HG02970 (cell line): ENCODE measurements around the gene SCN2A.
"Not testable (repeated sequence)": the region's sequence is repeated elsewhere in the genome, so short reads cannot be mapped to it uniquely, and the experiment has no call there.

Experiments
- ATAC-seq: cut with Tn5 transposase; IDR thresholded peaks from one replicate; pipeline ENCODE4 v1.9.1; 2021; ENCODE audit warnings: mild to moderate bottlenecking, moderate library complexity, moderate number of reproducible peaks; ENCODE audit not compliant: unreplicated experiment, low FRiP score

Gene SCN2A

DNA sequence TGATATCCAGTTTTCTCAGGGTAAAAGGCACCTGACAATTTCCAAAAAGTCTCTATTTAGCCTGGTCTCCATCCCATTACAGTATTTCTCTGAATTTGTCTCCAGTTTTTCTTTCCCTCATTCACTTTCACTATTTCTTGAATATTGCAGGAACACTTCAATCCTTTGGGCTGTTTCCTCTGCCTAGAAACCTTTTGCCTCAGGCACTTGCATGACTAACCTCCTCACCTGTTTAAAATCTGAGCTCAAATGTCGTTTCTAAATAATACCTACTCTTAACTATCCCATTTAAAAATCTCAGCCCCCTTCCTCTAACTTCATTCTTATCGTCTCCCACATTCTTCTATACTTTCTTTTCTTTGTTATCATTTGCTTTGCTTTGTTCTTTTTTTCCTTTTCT is 9.0 kb downstream of the SCN2A start:
- no peak for ATAC-seq

DNA sequence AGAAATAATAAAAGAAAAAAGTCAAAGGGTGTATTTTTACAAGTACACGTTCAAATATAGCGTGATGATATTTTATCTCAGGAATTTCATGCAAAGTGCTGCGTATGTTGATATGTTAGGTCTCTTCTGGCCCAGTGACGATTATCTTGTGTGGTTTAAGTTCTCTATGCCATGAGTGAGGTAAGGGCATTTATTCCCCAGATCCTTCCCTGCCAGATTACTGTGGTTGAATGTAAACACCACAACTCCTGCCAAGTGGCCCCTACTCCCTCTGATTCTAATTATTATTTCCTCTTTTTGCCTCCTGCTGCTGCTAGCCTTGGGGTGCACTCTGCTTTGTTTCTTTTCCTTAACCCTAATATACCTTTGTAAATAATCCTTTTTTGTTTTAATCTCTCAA is 12.2 kb downstream of the SCN2A start:
- no peak for ATAC-seq

- no peak for ATAC-seq
These were observed 14.0 kb downstream of the SCN2A start for GRCh38 chr2:165253178-165253577.

GRCh38 chr2:165256618-165257017 is 17.4 kb downstream of the SCN2A start:
- ATAC-seq: no peak

GRCh38 chr2:165260347-165260746 is 21.1 kb downstream of the SCN2A start:
- ATAC-seq: not testable (repeated sequence)

DNA sequence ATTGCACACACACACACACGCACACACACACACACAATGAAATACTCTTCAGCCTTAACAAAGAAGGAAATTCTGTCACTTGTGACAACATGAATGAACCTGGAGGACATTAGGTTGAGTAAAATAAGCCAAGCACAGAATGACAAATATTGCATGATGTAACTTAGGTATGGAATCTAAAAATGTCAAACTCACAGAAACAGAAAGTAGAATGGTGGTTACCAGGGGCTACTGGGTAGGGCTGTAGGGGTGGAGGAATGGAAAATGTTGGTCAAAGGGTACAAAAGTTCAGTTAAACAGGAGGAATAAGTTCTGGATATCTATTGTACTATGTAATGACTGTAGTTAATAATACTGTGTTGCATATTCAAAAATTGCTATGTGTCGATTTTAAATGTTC is 29.5 kb downstream of the SCN2A start:
- ATAC-seq: no peak

DNA sequence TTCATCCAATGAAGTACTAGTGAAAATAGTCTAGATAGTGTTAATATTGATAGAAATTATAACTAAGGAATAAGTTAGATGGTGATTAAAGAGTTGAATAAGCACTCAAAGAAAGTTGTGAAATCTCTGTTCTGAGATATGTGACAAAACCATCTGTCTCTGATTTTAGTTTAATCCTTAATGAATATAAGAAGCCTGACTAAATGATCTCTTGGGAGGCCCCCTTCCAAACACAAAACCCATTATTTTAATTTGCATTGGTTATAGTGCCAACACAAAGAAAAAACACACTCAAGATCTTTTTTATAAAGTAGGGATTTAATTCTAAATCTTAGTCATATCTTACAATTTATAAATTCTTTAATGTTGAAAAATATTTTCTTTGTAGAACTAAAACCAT is 34.0 kb downstream of the SCN2A start:
- no peak for ATAC-seq

DNA sequence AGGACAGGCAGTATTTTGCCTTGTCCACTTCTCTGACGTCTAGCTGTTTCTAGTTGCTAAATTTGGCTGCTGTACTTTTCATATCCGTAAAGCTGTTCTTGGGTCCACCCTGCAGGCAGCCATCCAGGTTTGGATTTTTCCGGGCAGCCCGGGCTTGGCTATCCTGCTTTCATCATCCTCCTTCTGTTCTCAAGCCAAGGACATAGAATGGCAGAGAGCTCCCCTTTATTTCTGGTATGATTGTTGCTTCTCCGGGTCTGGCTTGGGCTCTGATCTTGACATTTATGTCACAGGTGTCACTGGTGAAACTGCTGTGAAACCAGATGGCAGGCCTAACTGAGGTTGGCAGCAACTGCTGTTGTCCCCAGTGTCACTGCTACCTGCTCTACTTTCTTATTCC is 35.5 kb downstream of the SCN2A start:
- ATAC-seq: no peak

GRCh38 chr2:165275932-165276331 is 36.7 kb downstream of the SCN2A start:
- no peak for ATAC-seq

- no peak for ATAC-seq
These were observed 38.1 kb downstream of the SCN2A start for GRCh38 chr2:165277295-165277694.

- ATAC-seq: no peak
These were observed 38.8 kb downstream of the SCN2A start for GRCh38 chr2:165277860-165278656.

- no peak for ATAC-seq
These were observed 41.1 kb downstream of the SCN2A start for GRCh38 chr2:165280356-165280755.

- no peak for ATAC-seq
These were observed 42.2 kb downstream of the SCN2A start for GRCh38 chr2:165281387-165281786.

GRCh38 chr2:165283342-165283741 is 44.1 kb downstream of the SCN2A start:
- ATAC-seq: no peak

- ATAC-seq: no peak
These were observed 48.0 kb downstream of the SCN2A start for GRCh38 chr2:165287094-165287778.

DNA sequence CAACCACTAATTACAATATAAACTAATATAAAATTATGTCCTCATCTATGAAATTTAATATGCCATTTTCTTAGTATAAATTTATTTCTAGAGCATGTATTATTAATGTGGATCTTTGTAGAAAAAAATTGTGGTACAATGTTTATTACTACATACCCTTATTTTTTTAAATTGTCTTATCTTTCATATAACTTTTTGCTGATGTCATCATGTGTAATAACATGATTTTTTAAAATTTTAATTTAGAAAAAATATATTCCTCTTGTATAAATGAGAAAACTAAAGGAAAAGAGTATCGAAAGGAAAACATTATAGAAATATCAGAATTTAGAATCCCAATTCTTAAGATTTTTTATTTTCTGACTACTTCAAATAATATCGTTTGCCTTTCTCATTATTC is 49.9 kb downstream of the SCN2A start:
- no peak for ATAC-seq

DNA sequence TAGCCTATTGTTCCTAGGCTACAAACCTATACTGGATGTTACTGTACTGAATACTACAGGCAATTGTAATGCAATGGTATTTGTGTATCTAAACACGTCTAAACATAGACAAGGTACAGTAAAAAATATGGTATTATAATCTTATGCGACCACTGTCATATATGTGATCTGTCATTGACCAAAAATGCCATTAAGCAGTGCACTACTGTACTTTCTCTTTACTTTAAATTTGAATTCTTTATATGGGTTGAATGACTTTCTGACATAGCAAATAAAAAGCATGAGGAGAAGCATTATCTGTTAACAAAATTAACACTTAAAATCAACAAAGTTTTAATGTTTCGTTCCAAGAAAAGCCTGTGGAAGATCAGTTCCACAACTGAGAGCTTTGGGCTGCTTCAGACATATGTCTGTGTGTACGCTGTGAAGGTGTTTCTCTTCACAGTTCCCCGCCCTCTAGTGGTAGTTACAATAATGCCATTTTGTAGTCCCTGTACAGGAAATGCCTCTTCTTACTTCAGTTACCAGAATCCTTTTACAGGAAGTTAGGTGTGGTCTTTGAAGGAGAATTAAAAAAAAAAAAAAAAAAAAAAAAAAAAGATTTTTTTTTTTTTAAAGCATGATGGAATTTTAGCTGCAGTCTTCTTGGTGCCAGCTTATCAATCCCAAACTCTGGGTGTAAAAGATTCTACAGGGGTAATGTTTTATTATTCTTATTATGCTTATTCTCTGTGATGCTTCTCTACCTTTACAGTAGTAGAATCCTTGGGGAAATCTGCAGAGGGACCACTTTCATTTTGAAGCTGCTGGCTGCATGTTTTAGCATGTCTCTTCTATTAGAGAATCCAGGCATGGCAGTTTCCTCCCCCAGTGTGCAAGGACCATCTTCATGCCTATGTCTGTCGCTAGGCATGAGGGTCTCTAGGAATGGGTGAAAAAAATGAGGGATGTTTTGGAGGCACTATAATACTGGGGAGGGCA is 54.5 kb downstream of the SCN2A start:
- ATAC-seq: peak; percentile 100

DNA sequence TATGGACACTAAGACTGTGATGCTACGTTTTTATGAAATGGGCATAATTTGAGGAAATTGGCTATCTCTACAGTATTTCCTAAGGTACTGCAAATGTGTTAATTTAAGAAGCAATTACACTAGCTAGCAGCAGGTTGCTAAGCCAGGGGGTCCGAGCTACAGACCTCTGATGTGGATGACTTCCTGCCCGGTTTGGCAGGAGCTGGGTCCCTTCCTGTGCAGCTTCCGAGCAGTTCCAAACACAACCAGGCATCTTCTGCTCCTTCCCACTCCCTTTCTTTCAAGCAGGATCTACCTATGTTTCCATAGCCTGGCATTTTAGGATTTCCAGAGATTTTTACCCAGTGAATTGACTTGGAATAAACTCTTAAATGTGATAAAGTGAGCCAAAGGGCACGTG is 55.7 kb downstream of the SCN2A start:
- ATAC-seq: no peak

DNA sequence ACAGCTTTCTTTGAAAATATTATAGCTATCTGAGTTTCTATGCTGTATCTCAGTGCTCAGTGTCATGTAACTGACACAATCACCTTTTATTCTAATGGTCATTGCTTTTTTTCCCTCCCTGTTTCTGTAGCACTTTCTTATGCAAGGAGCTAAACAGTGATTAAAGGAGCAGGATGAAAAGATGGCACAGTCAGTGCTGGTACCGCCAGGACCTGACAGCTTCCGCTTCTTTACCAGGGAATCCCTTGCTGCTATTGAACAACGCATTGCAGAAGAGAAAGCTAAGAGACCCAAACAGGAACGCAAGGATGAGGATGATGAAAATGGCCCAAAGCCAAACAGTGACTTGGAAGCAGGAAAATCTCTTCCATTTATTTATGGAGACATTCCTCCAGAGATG is 56.4 kb downstream of the SCN2A start:
- ATAC-seq: no peak

GRCh38 chr2:165305391-165306096 is 66.3 kb downstream of the SCN2A start:
- no peak for ATAC-seq
